Measurements from ENCODE around the gene OR10G6.

- no peak for TF ChIP-seq HDAC2 (IDR thresholded peaks at IDR 0.05; ENCODE audit: borderline replicate concordance in 1 of 2, low read depth in 2 of 2, low read length in 2 of 2)
- TF ChIP-seq POLR2A (IDR thresholded peaks at IDR 0.05; ENCODE audit: control extremely low read depth in 1 of 2, low read depth in 2 of 2, low read length in 2 of 2), result no peak
- TF ChIP-seq CTCF (IDR thresholded peaks at IDR 0.05; ENCODE audit: control extremely low read depth in 1 of 3, insufficient read depth in 1 of 3, low read depth in 1 of 3, low read length in 3 of 3), result no peak
- no peak for TF ChIP-seq TAF1 (IDR thresholded peaks at IDR 0.05; ENCODE audit: low read depth, low read length)
- TF ChIP-seq GABPA (IDR thresholded peaks at IDR 0.05; ENCODE audit: borderline replicate concordance, insufficient read depth, low read length), result no peak
- TF ChIP-seq ZNF274 (IDR thresholded peaks at IDR 0.05; ENCODE audit: borderline replicate concordance, extremely low read depth, low read length), result no peak
Observed at GRCh38 chr11:124012697-124013096, 17.7 kb upstream of the OR10G6 start, which contains the start of gene OR10G4.
